SK-N-SH (cell line): ENCODE measurements around the gene CLEC16A.

ENCODE experiments used
- EP300 ChIP-seq, 2 experiments: IDR thresholded peaks; 2 replicates each; pipeline versions ENCODE4 v1.4.0 to v1.6.1; 2012; ENCODE audit warnings: borderline replicate concordance in 1 of 2, low read depth in 1 of 2, low read length in 1 of 2
- NRF1 ChIP-seq: IDR thresholded peaks from 2 replicates; pipeline ENCODE4 v1.6.1; 2012; ENCODE audit warnings: low read depth, mild to moderate bottlenecking, low read length
- RAD21 ChIP-seq: IDR thresholded peaks from 2 replicates; pipeline ENCODE4 v1.6.1; 2012; ENCODE audit warnings: mild to moderate bottlenecking, low read length
- REST ChIP-seq: IDR thresholded peaks from 2 replicates; pipeline ENCODE4 v1.6.1; 2012; ENCODE audit warnings: mild to moderate bottlenecking, low read depth, low read length, moderate library complexity
- RXRA ChIP-seq: IDR thresholded peaks from 2 replicates; pipeline ENCODE4 v1.4.0; 2012; ENCODE audit warnings: low read depth, mild to moderate bottlenecking, borderline replicate concordance
- SMC3 ChIP-seq: IDR thresholded peaks from 2 replicates; pipeline ENCODE4 v1.6.1; 2012; ENCODE audit warnings: low read depth, low read length, improper control_type of control experiment
- USF2 ChIP-seq: fragments of 150-350 bp; IDR thresholded peaks from 2 replicates; pipeline ENCODE4 v1.6.1; 2017; ENCODE audit warnings: antibody characterized with exemption, low read length, low read depth, borderline replicate concordance
- TF ChIP-seq, protein P1 (sequence below): fragments of 200-600 bp; sonication (generic); IDR thresholded peaks from 2 replicates; pipeline ENCODE4 v1.6.1; 2017; ENCODE audit warnings: antibody characterized with exemption, mild to moderate bottlenecking, moderate library complexity

DNA sequence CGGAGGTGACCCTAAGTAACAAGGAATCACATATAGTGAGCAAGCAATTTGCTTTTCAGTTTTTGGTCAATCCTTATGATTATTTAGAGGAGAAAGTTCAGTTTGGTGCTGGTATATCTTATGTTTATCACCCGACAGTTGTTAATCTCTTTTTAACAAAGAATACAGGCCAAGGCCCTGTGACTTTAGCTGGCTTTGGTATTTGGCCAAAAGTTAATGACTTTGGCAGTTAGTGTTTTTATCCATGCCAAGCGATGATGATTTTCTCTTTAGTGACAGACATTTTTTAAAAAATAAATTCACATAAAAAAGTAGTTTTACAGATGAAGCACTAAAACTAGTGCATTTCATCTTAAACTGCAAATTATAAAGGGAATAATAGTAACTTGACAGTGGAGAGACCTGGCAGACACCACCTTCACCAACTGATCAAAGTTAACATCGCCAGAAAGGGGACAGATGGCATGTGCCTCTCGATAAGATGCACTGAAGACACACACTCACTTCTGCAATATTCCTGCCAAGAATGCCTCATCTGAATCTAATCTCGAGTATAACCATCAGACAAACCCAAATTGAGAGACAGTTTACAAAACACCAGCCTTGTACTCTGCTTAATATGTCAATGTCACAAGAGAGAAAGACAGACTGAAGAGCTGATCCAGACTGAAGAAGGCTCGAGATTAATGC, 9.0 kb upstream of the CLEC16A start:
- TF ChIP-seq, protein P1, sequence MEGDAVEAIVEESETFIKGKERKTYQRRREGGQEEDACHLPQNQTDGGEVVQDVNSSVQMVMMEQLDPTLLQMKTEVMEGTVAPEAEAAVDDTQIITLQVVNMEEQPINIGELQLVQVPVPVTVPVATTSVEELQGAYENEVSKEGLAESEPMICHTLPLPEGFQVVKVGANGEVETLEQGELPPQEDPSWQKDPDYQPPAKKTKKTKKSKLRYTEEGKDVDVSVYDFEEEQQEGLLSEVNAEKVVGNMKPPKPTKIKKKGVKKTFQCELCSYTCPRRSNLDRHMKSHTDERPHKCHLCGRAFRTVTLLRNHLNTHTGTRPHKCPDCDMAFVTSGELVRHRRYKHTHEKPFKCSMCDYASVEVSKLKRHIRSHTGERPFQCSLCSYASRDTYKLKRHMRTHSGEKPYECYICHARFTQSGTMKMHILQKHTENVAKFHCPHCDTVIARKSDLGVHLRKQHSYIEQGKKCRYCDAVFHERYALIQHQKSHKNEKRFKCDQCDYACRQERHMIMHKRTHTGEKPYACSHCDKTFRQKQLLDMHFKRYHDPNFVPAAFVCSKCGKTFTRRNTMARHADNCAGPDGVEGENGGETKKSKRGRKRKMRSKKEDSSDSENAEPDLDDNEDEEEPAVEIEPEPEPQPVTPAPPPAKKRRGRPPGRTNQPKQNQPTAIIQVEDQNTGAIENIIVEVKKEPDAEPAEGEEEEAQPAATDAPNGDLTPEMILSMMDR, result no peak
- TF ChIP-seq USF2 (no peak), EP300 (IDR thresholded peaks at IDR 0.05; ENCODE audit: borderline replicate concordance in 1 of 2, low read depth in 1 of 2, low read length in 1 of 2) (no peak), SMC3 (no peak), REST (no peak), RAD21 (no peak), RXRA (no peak), NRF1 (no peak)
